Mesenchymal stem cell (in vitro differentiated cells and primary cell): ENCODE data around the gene CACNA2D2.

ENCODE experiments used
- DNase-seq: peaks from one replicate; pipeline ENCODE4 v3.0.0-alpha.2; 2013
- H2AFZ ChIP-seq: one replicate; pipeline ENCODE4 v1.6.1; 2013; ENCODE audit warnings: low read depth, mild to moderate bottlenecking, control low read depth, inconsistent platforms, low read length, moderate library complexity
- H2AK5ac ChIP-seq: 2 replicates; pipeline ENCODE4 v1.6.1; 2013; ENCODE audit warnings: low read length, moderate library complexity, mild to moderate bottlenecking, inconsistent platforms; ENCODE audit not compliant: severe bottlenecking
- H2BK120ac ChIP-seq: one replicate; pipeline ENCODE4 v1.6.1; 2013; ENCODE audit warnings: low read depth, mild to moderate bottlenecking, inconsistent platforms, low read length, moderate library complexity
- H2BK12ac ChIP-seq, 2 experiments: one replicate each; pipeline ENCODE4 v1.6.1; 2013; ENCODE audit warnings: inconsistent platforms in 2 of 2, low read length in 2 of 2, mild to moderate bottlenecking in 2 of 2, moderate library complexity in 2 of 2, control low read depth in 1 of 2
- H2BK15ac ChIP-seq: one replicate; pipeline ENCODE4 v1.6.1; 2013; ENCODE audit warnings: mild to moderate bottlenecking, low read depth, inconsistent platforms; ENCODE audit not compliant: poor library complexity, severe bottlenecking
- H2BK5ac ChIP-seq: 2 replicates; pipeline ENCODE4 v1.6.1; 2013; ENCODE audit warnings: low read depth, mild to moderate bottlenecking, low read length, control low read depth, inconsistent platforms; ENCODE audit not compliant: poor library complexity, severe bottlenecking
- H3K14ac ChIP-seq, 2 experiments: one replicate each; pipeline ENCODE4 v1.6.1; 2013; ENCODE audit warnings: inconsistent platforms in 2 of 2, low read length in 2 of 2, control low read depth in 1 of 2, mild to moderate bottlenecking in 1 of 2, moderate library complexity in 1 of 2
- H3K18ac ChIP-seq, 2 experiments: one replicate each; pipeline ENCODE4 v1.6.1; 2013; ENCODE audit warnings: inconsistent platforms in 2 of 2, low read length in 2 of 2, control low read depth in 1 of 2, low read depth in 1 of 2, mild to moderate bottlenecking in 1 of 2
- H3K23ac ChIP-seq, 2 experiments: one replicate each; pipeline ENCODE4 v1.6.1; 2013; ENCODE audit warnings: inconsistent platforms in 2 of 2, low read length in 2 of 2, mild to moderate bottlenecking in 2 of 2, moderate library complexity in 2 of 2, control low read depth in 1 of 2
- H3K27ac ChIP-seq: 2 replicates; pipeline ENCODE4 v1.5.1; 2013; ENCODE audit warnings: mild to moderate bottlenecking, moderate library complexity, low read length, control low read depth, inconsistent platforms; ENCODE audit not compliant: poor library complexity, severe bottlenecking
- H3K27me3 ChIP-seq, 2 experiments: 2 replicates each; pipeline versions ENCODE4 v1.6.1 to v1.7.0; 2013; ENCODE audit warnings: low read length in 2 of 2, mild to moderate bottlenecking in 2 of 2, moderate library complexity in 2 of 2, control low read depth in 1 of 2, inconsistent platforms in 1 of 2; ENCODE audit not compliant: control insufficient read depth in 1 of 2, insufficient read depth in 1 of 2
- H3K36me3 ChIP-seq, 2 experiments: 2 replicates each; pipeline versions ENCODE4 v1.6.1 to v1.7.0; 2013; ENCODE audit warnings: low read length in 2 of 2, control low read depth in 1 of 2, inconsistent platforms in 1 of 2, low read depth in 1 of 2, mild to moderate bottlenecking in 1 of 2; ENCODE audit not compliant: insufficient read depth in 2 of 2, control insufficient read depth in 1 of 2
- H3K4ac ChIP-seq, 2 experiments: one replicate each; pipeline ENCODE4 v1.6.1; 2013; ENCODE audit warnings: inconsistent platforms in 2 of 2, low read length in 2 of 2, mild to moderate bottlenecking in 2 of 2, moderate library complexity in 2 of 2, control low read depth in 1 of 2, low read depth in 1 of 2
- H3K4me1 ChIP-seq: 2 replicates; pipeline ENCODE4 v1.6.1; 2013; ENCODE audit warnings: low read depth, low read length, control low read depth; ENCODE audit not compliant: control insufficient read depth, insufficient read depth
- H3K4me2 ChIP-seq: 2 replicates; pipeline ENCODE4 v1.6.1; 2013; ENCODE audit warnings: low read length, mild to moderate bottlenecking, inconsistent platforms; ENCODE audit not compliant: poor library complexity, severe bottlenecking
- H3K4me3 ChIP-seq, 2 experiments: 2 replicates each; pipeline versions ENCODE4 v1.5.1 to v1.7.0; 2013; ENCODE audit warnings: low read length in 2 of 2, mild to moderate bottlenecking in 2 of 2, control low read depth in 1 of 2, low read depth in 1 of 2; ENCODE audit not compliant: insufficient read depth in 1 of 2
- H3K79me1 ChIP-seq: replicated peaks from 2 replicates; pipeline ENCODE4 v1.6.1; 2013; ENCODE audit warnings: mild to moderate bottlenecking, control low read depth, low read length, inconsistent platforms; ENCODE audit not compliant: poor library complexity, severe bottlenecking
- H3K9ac ChIP-seq: 2 replicates; pipeline ENCODE4 v1.7.0; 2013; ENCODE audit warnings: mild to moderate bottlenecking, low read length, moderate library complexity
- H3K9me3 ChIP-seq: 2 replicates; pipeline ENCODE4 v1.7.0; 2013; ENCODE audit warnings: mild to moderate bottlenecking, low read length; ENCODE audit not compliant: control insufficient read depth
- H4K8ac ChIP-seq: one replicate; pipeline ENCODE4 v1.6.1; 2013; ENCODE audit warnings: inconsistent platforms, mild to moderate bottlenecking, low read length, moderate library complexity
- H4K91ac ChIP-seq: one replicate; pipeline ENCODE4 v1.6.1; 2013; ENCODE audit warnings: mild to moderate bottlenecking, low read length, inconsistent platforms
- whole genome bisulfite sequencing: methylation state at CpG from one replicate; pipeline ENCODE4 v1.1.7; 2013; ENCODE audit warnings: mixed read lengths; 5-methylcytosine and 5-hydroxymethylcytosine counted together

CACNA2D2 gene

GRCh38 chr3:50502584-50503423 is 630 bp downstream of the CACNA2D2 start:
- DNase-seq: no peak
- H3K9me3 ChIP-seq: no peaks in the 10 kb centered on the region
- H3K79me1 ChIP-seq: no peaks in the 10 kb centered on the region
- H3K4me3 ChIP-seq: peak overlapping the region in 1 of 2 experiments; percentile 43
- no peak overlapping the region for H4K8ac ChIP-seq
- WGBS: 2% methylated on average over 58 of the region's 79 CpGs
- no peak overlapping the region for H2AK5ac ChIP-seq
- no peak overlapping the region for H2BK5ac ChIP-seq
- H2BK12ac ChIP-seq: no peak overlapping the region
- no peak overlapping the region for H3K23ac ChIP-seq
- H2AFZ ChIP-seq: no peak overlapping the region
- no peak overlapping the region for H3K14ac ChIP-seq
- H3K4ac ChIP-seq: no peak overlapping the region
- H3K4me1 ChIP-seq: peaks cover 7% of the 10 kb centered on the region
- no peak overlapping the region for H4K91ac ChIP-seq
- H3K4me2 ChIP-seq: peak overlapping the region; percentile 79
- H3K27ac ChIP-seq: no peak overlapping the region
- H2BK15ac ChIP-seq: no peak overlapping the region
- H3K18ac ChIP-seq: no peak overlapping the region
- no peaks in the 10 kb centered on the region for H3K36me3 ChIP-seq
- H2BK120ac ChIP-seq: no peak overlapping the region
- peaks cover 81 to 86% of the 10 kb centered on the region in 2 experiments for H3K27me3 ChIP-seq
- no peak overlapping the region for H3K9ac ChIP-seq

GRCh38 chr3:50502225-50502583 is 1.2 kb downstream of the CACNA2D2 start:
- Histone ChIP-seq H2AK5ac (no peak overlapping the region), H3K23ac (no peak overlapping the region), H3K9me3 (no peaks in the 10 kb centered on the region), H3K27ac (no peak overlapping the region), H4K8ac (no peak overlapping the region), H3K36me3 (no peaks in the 10 kb centered on the region), H3K9ac (no peak overlapping the region), H4K91ac (no peak overlapping the region), H3K14ac (no peak overlapping the region), H3K4me2 (no peak overlapping the region), H3K79me1 (no peaks in the 10 kb centered on the region), H2AFZ (no peak overlapping the region), H3K18ac (no peak overlapping the region), H2BK12ac (no peak overlapping the region), H3K4me1 (peaks cover 7% of the 10 kb centered on the region), H3K4ac (no peak overlapping the region), H3K4me3 (no peak overlapping the region), H2BK120ac (no peak overlapping the region), H2BK15ac (no peak overlapping the region), H3K27me3 (peaks cover 81 to 83% of the 10 kb centered on the region in 2 experiments), H2BK5ac (no peak overlapping the region)
- 55% methylated on average over 7 of the region's 7 CpGs for WGBS
- no peak for DNase-seq

- Histone ChIP-seq H3K18ac (no peak overlapping the region), H2BK5ac (no peak overlapping the region), H3K23ac (no peak overlapping the region), H3K4ac (no peak overlapping the region), H3K4me1 (no peaks in the 10 kb centered on the region), H3K9me3 (no peaks in the 10 kb centered on the region), H3K79me1 (no peaks in the 10 kb centered on the region), H2AK5ac (no peak overlapping the region), H2BK15ac (no peak overlapping the region), H3K4me2 (no peak overlapping the region), H3K14ac (peak overlapping the region in 1 of 2 experiments; percentile 1), H2BK12ac (no peak overlapping the region), H4K91ac (no peak overlapping the region), H2AFZ (no peak overlapping the region), H2BK120ac (no peak overlapping the region), H3K27me3 (peaks cover 52 to 69% of the 10 kb centered on the region in 2 experiments), H3K9ac (no peak overlapping the region), H3K27ac (no peak overlapping the region), H3K4me3 (no peak overlapping the region), H3K36me3 (no peaks in the 10 kb centered on the region), H4K8ac (no peak overlapping the region)
- DNase-seq: no peak
- WGBS: 71% methylated on average over 16 of the region's 16 CpGs
Observed at GRCh38 chr3:50495609-50496423, 7.6 kb downstream of the CACNA2D2 start.

GRCh38 chr3:50494126-50494525 is 9.3 kb downstream of the CACNA2D2 start:
- no peak for DNase-seq
- H3K9ac ChIP-seq: no peak overlapping the region
- no peaks in the 10 kb centered on the region for H3K4me1 ChIP-seq
- H4K8ac ChIP-seq: no peak overlapping the region
- H3K14ac ChIP-seq: no peak overlapping the region
- no peaks in the 10 kb centered on the region for H3K36me3 ChIP-seq
- no peak overlapping the region for H3K4me2 ChIP-seq
- H2BK5ac ChIP-seq: no peak overlapping the region
- H3K4ac ChIP-seq: no peak overlapping the region
- H2BK12ac ChIP-seq: no peak overlapping the region
- no peak overlapping the region for H2BK15ac ChIP-seq
- no peak overlapping the region for H2AFZ ChIP-seq
- 83% methylated on average over 6 of the region's 8 CpGs for WGBS
- H2AK5ac ChIP-seq: no peak overlapping the region
- no peak overlapping the region for H3K18ac ChIP-seq
- no peaks in the 10 kb centered on the region for H3K79me1 ChIP-seq
- H4K91ac ChIP-seq: no peak overlapping the region
- no peaks in the 10 kb centered on the region for H3K9me3 ChIP-seq
- H2BK120ac ChIP-seq: no peak overlapping the region
- no peak overlapping the region for H3K23ac ChIP-seq
- H3K27ac ChIP-seq: no peak overlapping the region
- no peak overlapping the region for H3K4me3 ChIP-seq
- peaks cover 40 to 64% of the 10 kb centered on the region in 2 experiments for H3K27me3 ChIP-seq
